Activated CD8-positive, alpha-beta memory T cell treated with anti-CD3 and anti-CD28 coated beads for 1 hour (primary cell): ENCODE data around the gene FNBP1.
"Not testable (repeated sequence)": the region's sequence is repeated elsewhere in the genome, so short reads cannot be mapped to it uniquely, and the experiment has no call there.

ENCODE experiments used
- DNase-seq, 2 donors: peaks; one replicate each; pipeline ENCODE4 v3.0.0-alpha.2; 2020; ENCODE audit warnings: low read depth in 1 of 2; ENCODE audit errors: extremely low read depth in 1 of 2

The FNBP1 gene

DNA sequence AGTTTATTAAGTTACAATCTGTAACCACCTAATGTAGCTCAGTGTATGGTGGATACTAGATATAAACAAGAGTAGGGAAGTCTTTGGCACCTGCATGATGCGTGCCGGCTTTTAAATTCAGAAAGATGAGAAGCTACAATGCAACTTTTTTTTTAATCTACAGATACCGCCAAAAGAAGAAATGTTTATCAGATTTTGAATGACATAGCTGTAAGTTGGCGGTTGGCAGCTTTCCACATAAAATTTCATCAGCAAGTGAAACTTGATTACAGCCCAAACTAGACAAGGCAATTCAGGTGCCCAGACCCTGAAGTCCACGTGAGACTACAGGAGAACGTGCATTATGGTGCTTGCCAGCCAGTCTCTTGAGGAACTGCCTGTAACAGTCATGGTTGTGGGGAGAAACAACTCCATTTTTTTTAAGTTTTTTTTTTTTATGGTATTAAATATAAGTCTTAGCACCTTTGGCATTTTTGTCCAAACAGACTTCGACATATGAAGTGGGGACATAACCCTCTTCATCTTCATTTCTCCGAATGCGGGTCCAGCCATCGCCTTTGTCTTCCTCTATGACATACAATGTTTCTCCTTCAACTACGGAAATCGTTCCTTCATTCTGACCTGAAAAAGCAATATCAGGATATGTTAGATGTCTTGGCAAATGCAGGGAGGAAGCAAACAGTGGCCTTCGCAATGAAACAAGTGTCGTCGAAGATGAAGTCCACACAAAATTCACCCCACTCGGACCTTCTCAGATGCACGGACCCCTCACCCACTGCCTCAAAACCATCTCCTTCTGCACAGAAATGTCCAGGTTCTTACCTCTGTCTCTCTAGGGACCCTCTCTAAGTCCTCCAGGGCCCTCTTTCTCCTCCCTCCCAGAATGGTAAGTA, 147.4 kb downstream of the FNBP1 start:
- no peak for DNase-seq

DNA sequence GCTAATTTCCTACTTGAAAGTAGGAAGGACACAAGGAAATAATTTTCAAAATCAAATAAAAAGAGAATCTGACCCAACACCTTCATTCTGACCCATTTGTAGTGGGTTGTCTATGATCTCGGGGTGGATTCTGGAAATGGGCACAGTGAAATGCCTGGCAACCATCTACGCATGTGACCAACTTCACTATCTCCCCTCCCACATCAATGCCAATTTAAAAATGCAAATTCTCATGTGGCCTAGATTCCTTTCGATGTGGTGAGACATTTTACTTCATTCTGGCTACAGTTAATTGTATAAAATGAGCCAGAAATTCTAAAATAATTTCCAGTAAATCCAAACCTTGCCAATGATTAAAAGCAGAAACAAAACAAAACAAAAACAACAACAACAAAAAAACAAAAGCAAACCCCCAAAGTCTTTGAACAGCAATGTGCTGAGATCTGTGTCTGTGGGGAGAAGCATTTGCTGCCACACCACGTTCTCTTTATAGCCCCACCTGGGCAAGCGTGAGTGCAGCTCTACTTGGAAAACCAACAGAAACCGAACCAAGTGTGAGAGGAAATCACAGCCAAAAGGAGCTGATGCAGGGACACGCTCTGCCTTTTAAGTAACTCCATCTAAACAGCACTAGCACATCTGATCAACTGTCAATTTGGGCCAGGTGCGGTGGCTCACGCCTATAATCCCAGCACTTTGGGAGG, 148.7 kb downstream of the FNBP1 start:
- no peak for DNase-seq

DNA sequence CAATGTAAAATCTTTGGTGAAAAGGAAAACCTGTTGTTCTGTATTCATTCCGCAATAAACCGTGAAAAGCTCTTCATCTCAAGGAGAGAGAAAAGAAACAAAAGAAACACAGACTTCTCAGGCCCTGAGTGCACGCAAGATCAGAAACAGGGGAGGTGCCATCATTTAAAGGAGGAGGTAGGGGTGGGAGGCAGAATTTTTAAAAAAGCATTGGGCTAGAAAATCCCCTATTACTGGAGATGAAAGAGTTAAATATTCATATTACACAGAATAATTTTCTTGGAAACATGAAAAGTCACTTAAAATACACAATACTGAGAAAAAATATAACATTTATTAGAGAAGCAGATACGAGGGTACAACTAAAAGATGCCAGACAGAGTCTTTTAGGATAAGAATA, 151.4 kb downstream of the FNBP1 start:
- no peak for DNase-seq

DNA sequence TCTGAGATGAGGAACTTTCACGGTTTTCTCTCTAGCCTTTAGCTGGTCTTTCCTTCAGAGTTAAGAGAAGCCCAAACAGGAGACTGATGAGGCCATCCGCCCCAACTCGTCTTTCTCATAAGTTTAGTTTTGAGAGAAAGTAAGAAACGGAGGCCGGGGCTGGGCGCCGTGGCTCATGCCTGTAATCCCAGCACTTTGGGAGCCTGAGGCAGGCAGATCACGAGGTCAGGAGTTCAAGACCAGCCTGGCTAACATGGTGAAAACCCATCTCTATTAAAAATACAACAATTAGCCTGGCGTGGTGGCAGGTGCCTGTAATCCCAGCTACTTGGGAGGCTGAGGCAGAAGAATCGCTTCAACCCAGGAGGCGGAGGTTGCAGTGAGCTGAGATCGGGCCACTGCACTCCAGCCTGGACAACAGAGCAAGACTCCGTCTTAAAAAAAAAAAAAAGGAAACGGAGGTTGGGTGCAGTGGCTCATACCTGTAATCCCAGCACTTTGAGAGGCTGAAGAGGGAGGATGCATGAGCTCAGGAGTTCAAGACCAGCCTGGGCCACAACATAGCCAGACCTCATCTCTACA, 152.2 kb downstream of the FNBP1 start:
- not testable (repeated sequence) for DNase-seq

DNA sequence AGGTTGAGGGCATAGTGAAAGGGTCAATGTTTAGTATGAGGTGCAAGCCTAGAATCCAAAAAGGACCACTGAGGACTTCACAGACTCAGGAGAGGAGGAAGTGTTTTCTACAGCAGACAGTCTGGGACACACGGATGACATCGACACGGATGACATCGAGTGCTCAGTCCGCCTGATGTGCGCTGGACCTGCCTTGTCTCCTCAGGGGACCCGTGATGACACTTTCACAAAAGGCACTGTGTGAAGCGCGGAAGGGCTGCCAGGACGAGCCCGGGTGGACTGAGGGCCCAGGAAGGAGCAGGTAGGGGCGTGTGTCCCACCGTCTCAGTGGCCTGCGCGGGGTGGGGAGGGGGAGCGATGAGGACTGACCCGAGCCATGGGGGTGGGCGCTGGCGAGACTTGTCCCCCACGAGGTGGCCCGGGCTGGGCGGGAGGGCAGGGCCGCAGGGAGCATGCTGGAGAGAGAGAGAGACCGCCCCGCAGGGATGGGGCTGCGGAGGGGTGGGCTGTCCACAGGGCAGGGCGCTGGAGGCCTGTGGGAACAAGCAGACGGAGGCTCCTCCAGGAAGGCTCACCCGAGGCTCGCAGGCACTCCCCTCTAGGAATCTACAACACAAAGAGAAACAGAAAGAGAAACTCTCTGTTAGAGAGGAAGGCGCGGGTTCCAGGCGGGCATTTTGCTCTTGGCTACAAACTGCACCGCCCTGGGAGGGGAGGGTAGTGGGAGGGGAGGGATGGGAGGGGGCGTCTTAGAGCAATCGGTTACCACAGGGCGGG, 152.9 kb downstream of the FNBP1 start:
- peak in 1 of 2 donors; percentile 35 for DNase-seq

DNA sequence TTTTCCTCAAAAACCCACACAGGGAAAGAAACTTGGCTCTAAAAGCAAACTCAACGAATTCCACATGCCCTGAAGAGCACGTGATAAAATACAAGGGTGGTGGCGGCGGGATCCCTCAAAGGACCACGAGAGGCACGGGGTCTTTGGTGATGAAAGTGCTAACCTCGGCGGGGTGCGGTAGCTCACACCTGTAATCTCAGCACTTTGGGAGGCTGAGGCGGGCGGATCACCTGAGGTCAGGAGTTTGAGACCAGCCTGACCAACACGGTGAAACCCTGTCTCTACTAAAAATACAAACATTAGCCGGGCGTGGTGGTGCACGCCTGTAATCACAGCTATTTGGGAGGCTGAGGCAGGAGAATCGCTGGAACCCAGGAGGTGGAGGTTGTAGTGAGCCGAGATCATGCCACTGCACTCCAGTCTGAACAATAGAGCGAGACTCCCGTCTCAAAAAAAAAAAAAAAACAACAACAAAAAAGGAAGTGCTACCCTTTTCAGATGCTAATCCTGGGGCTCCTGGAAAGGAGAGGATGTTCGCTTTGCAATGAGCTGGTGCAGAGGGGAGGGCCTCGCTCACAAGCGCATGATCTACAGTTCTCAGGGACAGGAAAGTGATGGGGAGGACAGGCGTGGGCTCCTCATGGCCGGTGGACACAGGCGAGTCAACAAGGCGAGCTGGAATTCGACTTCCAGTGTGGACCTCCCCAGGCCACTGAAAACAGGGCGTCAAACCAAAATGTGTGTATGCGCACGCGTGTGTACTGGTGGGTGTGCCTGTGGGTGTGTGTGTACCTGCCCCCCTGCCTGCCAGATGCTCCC, 153.7 kb downstream of the FNBP1 start:
- no peak for DNase-seq

DNA sequence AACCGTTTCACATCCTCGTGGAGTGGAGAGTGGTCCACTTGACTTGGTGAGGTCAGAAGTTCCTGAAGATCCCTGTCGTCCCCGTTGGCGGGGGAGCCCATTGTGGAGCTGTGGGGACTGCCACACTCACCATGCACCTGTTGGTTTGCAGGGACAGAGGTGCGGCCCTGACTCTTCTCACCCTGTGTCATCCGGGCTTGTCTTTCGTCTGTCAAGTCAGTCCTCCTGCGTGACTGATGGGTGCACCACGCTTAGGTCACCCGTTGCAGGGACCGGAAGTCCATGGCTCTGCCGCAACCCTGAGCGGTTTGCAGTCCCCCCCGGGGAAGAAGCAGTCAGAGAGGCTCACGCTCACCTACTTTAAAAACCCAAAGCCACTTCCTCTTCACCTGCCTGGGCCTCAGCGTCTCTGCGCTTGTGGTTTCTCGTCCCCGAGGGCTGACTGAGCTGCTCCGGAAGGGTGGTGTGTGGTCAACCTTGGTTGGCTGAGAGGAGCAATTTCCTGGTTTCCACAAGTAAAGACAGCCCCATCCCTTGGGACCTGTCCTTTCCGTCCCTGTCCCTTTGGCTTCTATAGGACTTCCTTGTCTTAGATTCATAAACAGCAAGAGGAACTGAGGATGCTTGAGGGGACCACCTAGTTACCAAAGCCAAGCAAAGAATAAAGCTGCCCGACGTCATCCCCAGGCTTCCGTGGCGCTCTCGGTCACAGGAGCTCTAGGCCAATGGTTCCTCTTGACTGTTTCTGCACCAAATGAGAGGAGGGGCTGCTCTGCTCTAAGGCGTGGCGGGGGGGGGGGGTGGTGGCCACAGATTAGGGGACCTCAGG, 154.5 kb downstream of the FNBP1 start:
- peak; percentile 76 to 84 for DNase-seq

DNA sequence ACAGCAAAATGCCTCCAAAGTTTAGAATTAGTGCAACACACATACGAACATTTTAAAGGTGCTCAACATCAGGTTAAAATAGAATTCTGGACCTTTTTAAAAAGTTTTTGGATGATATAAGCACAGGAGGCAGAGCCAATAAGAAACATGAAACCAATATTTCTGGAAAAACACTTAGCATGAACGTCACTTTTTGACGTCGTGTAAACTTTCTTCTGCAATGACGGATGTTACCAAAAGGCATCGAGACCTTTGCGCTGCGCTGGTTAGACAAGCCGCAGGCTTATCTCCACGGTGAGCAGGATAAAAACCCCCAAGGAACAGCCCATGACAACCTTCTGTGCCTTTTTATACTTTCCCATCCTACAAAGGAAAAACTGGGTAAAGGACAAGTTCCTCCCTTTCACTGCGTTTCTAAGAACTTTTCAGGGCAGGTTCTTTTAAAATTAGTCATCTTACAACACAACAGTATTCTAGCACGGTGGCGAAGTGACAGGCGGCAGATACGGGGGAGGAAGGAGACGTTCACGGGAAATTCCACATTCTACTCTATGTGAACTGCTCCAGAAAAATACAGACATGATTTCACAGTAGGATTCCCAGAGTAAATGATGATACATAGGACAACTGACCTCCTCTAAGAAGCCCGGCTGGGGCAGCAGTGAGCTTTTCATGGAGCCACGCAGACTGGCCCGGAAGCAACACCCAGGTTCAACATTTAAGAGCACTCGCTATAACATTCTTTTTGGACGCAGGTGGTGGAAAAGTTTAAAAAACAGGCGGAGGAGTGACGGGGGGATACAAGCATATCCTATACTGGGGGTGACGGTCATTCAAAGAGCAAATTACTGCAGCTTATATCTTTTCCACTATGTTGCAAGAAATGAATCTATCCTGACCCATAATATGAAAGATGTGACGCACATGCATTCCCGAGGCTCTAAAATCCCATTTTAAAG, 155.4 kb downstream of the FNBP1 start:
- peak in 1 of 2 donors; percentile 36 for DNase-seq

DNA sequence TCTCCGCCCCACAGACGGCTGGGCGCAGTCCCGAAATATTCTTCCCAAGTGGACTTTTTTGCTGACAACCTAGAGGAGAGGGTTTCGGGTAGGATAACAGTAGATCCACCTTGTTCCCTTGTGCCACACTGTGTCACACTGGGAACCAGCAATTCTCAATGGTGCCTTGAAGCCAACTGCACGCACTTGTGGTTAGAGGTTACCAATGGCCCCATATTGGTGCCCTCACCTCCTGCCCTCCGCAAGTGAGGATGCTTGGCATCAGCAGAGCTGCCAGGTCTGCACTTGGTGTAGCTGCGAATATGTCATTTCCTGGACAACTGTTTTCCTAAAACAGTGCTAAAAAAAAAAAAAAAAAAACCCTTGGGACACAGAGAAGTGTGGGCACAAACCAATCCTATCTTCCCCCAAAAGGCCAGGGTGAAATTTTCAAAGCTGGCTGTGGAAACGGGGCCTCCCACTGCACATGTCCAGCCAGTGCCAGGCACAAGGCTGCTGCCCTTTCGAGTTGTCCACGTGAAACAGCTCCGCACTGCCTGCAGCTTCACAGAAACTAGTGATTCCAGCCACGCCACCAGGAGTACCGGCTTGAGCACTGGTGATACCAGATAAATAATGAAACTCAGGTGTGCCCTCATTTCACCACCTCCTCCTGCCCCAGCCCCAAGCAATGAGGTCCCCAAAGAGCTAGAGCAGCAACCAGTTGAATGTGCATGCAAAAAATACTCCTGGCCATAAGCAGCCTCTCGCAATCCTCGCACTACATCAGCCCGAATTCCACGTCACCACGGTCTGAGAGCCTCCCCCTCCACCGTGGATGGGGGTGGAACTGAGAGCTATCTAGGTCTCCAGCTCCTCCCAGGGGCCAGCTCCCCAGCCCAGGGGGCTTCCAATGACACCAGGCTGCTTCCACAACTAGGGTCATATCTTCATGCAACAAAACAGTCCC, 156.5 kb downstream of the FNBP1 start:
- DNase-seq: peak in 1 of 2 donors; percentile 33

DNA sequence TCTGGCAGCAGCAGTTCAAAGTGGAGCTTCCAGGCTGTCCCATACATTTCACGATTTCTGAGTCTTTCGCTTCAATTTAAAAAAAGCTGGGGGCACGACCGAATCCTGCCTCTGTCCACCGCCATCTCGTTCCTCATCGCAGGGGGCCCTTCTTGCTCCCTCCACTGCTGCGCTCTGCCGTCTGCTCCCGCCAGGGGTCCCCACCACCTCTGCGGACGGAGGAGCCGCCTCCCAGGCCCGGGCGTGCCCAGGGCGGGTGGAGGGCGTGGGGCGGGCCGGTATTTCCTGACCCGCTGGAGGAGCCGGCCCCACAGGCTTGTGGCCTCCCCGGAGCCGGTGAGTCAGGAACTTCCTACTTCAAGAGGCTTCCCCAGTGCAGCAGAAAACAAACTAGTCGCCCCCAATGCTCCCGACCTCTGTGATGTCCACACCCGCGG, 157.3 kb downstream of the FNBP1 start:
- peak; percentile 87 for DNase-seq

DNA sequence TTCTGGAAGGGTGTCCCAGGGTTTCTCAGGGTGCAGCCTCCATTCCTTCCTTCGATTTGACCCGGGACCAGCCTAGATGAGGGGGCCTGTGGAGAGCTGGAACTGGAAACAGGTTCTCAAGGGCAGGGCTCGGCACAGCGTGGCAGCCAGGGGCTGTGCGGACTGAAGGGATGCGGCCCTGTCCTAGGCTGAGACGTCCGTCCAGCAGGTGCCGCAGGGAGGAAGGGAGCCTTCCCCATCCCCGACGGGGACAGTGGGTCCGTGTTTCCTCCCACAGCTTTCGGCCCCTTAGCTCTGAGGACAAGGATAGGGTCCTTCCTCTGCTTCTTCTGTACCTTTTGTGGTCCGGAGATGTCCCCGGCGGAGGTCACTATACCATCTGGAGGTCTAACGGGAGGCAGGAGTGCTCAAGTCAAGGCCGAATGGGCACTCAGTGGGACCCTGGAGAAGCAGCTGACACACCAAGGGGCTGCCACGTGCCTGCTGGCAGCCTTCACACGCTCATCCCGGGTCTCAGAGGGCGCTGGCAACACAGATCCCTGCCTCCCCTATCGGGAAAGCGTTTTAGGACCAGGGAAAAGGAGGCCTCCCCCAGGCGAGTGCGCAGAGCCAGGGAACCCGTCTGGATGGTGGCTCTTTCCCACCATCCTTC, 157.8 kb downstream of the FNBP1 start:
- DNase-seq: no peak

DNA sequence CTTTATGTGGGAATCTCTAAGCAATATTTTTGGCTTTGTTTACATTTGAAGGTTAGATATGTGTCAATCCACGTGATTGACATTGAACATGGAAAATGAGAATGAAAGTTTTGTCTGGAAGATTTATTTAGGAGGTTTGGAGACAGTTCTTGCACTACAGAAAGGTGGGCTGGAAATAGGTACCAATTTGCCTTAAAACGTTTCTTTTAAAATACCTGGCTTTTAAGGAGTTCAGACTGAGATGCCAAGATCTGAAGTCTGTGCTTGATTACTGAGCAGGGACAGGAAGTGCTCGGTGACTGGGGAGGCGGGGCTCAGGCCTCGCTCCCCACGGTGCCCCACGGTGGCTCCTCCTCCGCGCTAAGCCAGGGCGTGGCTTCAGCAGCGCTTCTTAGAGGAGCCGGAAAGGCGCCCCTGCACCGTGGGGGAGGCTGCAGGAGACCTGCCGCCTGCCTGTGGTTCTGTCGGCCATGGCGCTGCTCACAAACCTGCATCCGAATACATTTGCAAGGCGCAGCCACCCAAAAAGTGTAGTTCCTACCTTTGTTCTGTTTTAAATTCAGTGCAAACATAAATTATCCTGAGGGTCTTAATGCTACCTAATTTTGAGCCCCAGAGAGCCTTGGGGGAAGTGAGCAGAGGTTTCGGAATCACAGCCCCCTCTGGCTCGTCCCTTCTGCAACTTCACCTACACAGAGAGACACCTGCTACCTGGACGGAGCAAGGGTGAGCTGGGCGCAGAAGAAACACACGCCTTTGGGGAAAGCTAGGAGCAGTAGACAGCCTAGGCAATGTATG, 158.6 kb downstream of the FNBP1 start:
- DNase-seq: peak; percentile 86 to 90

DNA sequence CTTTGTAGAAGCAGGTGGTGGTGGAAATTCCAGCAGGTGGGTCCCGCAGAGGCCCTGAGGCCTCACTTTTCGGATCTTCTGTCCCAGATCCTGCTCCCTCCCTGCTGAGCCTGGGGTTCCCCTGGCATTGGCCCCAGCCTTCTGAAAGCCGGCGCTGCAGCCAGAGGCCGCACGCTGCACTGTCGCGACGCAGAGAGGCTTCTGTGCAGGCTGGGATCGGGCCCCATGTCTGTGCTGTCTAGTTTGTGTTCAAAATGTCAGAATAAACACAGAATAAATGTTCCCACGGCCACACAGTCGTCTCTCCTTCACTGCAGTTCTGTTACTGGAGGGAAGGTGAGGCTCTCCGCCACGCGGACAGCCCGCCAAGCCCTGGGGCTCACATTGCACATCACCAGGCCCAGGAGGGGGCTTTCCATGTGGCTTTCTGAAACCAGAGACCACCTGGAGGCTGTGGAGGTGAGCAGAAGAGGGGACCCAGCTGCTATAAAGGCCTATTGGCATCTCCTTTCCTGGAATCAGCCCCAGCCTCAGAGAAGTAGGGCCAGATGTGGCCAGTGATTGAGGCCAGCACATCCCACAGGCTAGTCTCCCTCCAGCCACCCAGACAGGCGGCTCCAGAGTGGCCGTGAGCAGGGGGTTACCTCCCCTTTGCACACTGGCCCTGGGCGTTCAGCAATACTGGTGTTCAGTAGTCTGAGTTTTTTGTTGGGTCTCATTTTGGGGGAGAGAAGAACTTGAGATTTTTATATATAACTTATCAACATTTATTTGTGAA, 161.3 kb downstream of the FNBP1 start:
- no peak for DNase-seq

DNA sequence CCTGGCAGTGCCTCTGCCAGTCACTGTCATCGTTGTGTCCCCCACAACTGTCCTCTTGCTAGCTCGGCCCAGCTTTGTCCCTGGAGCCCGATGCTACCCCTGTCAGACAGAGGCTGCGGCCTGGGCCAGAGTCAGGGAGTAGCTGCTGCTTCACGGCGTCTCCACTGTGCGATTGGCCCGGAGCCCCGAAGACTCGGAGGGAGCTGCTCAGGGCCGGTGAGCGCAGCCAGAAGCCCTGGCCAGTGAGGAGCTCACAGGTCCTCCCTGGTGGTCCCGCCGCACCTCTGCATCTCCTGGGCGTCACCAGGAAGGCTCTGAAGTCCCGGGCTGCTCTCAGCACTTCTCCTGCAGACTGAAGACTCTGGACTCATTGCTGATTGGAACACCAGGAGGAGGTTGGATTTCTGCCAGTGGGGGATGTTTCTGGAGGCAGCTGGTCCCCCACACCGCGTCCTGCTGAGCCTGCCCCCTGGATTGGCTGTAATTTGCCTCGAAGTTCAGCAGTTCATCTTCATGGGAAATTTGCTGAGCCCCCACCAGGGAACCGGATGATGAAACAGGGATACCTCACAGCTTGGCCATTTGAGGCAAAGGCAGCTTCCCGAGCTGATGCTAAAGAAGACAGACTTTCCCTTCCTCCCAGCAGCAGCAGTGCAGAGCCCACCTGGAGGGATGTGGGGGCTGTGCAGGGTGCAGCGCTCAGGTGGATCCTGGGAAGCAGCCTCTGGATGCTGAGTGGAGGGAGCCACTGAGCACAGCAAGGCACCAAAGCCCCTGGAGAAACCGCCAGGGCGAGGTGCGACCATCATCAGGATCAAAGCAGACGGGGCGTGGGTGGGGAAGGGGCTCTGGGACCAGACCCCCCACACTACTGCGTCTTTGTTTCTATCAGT, 162.1 kb downstream of the FNBP1 start:
- DNase-seq: no peak
